Endothelial cell (in vitro differentiated cells): Measurements from ENCODE around the gene BLID. TPM values are rescaled to one million over a fixed set of nuclear protein-coding genes. Genes with fewer than 3 reads are reported as not detected.

Experiments
- DNase-seq: peaks from one replicate; pipeline ENCODE4 v3.0.0; 2021; ENCODE audit warnings: low spot score
- H3K27ac Mint-ChIP-seq: one replicate; pipeline ENCODE4 v1.8.0; 2021; ENCODE audit warnings: mixed read lengths, inconsistent platforms; ENCODE audit not compliant: unreplicated experiment
- H3K27me3 Mint-ChIP-seq: one replicate; pipeline ENCODE4 v1.8.0; 2021; ENCODE audit warnings: mild to moderate bottlenecking, moderate library complexity, mixed read lengths, inconsistent platforms; ENCODE audit not compliant: unreplicated experiment
- H3K36me3 Mint-ChIP-seq: one replicate; pipeline ENCODE4 v1.8.0; 2021; ENCODE audit warnings: mild to moderate bottlenecking, low read depth, mixed read lengths, inconsistent platforms; ENCODE audit not compliant: unreplicated experiment
- H3K4me1 Mint-ChIP-seq: one replicate; pipeline ENCODE4 v1.8.0; 2021; ENCODE audit warnings: mild to moderate bottlenecking, mixed read lengths, inconsistent platforms; ENCODE audit not compliant: unreplicated experiment
- H3K4me3 Mint-ChIP-seq: one replicate; pipeline ENCODE4 v1.8.0; 2021; ENCODE audit warnings: mild to moderate bottlenecking, mixed read lengths, inconsistent platforms; ENCODE audit not compliant: unreplicated experiment
- H3K9me3 Mint-ChIP-seq: one replicate; pipeline ENCODE4 v1.8.0; 2021; ENCODE audit warnings: mixed read lengths, inconsistent platforms; ENCODE audit not compliant: unreplicated experiment
- total RNA-seq: library from RNA; stranded (reverse); fragmentation: NEBNext Ultra II Directional; extraction: Animal tissue kit (Norgen Biotek cat#: 25700); gene quantifications from one replicate; pipeline ENCODE4 v1.2.1, GENCODE V29; 2021; ENCODE audit not compliant: unreplicated experiment
- TF ChIP-seq, protein P1 (sequence below): fragments of 200-600 bp; sonication (generic); IDR thresholded peaks from one replicate; pipeline ENCODE4 v1.5.0; 2021; ENCODE audit warnings: antibody characterized with exemption; ENCODE audit not compliant: unreplicated experiment

BLID gene
- total RNA-seq, 1 donor from 2014 or later: not detected

DNA sequence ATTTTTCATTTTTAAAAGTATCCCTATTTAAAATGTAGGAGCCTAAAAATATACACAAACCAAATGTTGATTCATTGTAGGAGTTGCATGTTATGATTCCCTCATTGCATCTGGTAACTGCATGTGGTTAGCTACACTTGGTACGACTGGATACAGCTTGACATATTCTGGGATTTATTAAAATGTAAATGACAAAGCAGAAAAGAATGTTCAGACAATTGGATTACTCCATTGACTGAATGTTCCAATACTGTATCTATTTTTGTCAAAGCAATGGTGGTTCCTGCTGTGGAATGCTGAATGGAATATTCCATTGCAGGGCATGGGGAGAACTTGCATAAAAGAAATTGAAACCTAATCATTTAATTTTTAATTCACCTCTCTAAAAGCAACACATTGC is 30.8 kb downstream of the BLID start:
- no peak overlapping the region for H3K4me3 Mint-ChIP-seq
- no peak for DNase-seq
- no peaks in the 10 kb centered on the region for H3K9me3 Mint-ChIP-seq
- TF ChIP-seq, protein P1, sequence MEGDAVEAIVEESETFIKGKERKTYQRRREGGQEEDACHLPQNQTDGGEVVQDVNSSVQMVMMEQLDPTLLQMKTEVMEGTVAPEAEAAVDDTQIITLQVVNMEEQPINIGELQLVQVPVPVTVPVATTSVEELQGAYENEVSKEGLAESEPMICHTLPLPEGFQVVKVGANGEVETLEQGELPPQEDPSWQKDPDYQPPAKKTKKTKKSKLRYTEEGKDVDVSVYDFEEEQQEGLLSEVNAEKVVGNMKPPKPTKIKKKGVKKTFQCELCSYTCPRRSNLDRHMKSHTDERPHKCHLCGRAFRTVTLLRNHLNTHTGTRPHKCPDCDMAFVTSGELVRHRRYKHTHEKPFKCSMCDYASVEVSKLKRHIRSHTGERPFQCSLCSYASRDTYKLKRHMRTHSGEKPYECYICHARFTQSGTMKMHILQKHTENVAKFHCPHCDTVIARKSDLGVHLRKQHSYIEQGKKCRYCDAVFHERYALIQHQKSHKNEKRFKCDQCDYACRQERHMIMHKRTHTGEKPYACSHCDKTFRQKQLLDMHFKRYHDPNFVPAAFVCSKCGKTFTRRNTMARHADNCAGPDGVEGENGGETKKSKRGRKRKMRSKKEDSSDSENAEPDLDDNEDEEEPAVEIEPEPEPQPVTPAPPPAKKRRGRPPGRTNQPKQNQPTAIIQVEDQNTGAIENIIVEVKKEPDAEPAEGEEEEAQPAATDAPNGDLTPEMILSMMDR: no peak
- no peaks in the 10 kb centered on the region for H3K4me1 Mint-ChIP-seq
- H3K27me3 Mint-ChIP-seq: peaks cover 1% of the 10 kb centered on the region
- H3K27ac Mint-ChIP-seq: no peak overlapping the region
- H3K36me3 Mint-ChIP-seq: peaks cover 6% of the 10 kb centered on the region

DNA sequence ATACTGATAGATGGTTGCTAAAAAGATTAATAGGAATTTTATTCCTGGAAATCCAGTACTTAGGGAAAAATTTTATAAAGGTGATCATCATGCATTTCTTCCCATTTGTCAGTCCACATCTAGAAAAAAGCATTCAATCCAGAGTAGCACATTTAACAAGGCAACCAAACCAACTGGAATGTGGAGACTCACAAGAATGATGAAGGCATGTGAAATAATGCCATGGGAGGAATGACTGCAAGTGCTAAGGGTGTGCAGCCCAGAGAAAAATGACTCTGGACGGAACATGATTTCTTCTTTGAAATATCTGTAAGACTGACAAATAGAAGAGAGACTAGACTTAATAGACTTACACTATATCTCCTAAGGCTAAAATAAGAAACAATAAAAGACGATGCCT is 33.8 kb downstream of the BLID start:
- H3K27ac Mint-ChIP-seq: no peak overlapping the region

DNA sequence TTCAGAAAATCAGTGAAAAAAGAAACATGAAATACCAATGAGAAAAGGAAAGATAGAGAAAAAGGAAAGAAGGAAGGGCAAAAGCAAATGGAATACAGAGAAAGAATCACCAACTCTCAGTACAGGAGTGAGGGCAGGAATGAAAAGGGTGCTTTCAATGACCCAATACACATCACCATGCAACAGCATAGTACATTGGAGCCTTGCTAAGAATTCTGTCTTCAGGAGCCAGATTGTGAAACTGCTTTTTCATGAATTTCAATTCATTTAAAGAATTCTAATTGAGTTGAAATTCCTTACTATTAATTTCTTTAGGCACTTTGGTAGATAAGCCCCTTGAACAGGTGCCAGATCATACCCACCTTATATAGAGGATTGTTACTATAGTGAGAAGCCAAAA is 34.9 kb downstream of the BLID start:
- no peak for DNase-seq
- no peaks in the 10 kb centered on the region for H3K36me3 Mint-ChIP-seq
- no peak overlapping the region for H3K27ac Mint-ChIP-seq
- H3K9me3 Mint-ChIP-seq: no peaks in the 10 kb centered on the region
- H3K27me3 Mint-ChIP-seq: peaks cover 1% of the 10 kb centered on the region
- TF ChIP-seq, protein P1: no peak
- no peaks in the 10 kb centered on the region for H3K4me1 Mint-ChIP-seq
- H3K4me3 Mint-ChIP-seq: no peak overlapping the region

More for the DNA sequence above, 33.8 kb downstream of the BLID start:
- H3K27me3 Mint-ChIP-seq: peaks cover 1% of the 10 kb centered on the region
- no peak overlapping the region for H3K4me3 Mint-ChIP-seq
- no peak for DNase-seq
- H3K36me3 Mint-ChIP-seq: no peaks in the 10 kb centered on the region
- no peaks in the 10 kb centered on the region for H3K4me1 Mint-ChIP-seq
- TF ChIP-seq, protein P1: no peak
- no peaks in the 10 kb centered on the region for H3K9me3 Mint-ChIP-seq

DNA sequence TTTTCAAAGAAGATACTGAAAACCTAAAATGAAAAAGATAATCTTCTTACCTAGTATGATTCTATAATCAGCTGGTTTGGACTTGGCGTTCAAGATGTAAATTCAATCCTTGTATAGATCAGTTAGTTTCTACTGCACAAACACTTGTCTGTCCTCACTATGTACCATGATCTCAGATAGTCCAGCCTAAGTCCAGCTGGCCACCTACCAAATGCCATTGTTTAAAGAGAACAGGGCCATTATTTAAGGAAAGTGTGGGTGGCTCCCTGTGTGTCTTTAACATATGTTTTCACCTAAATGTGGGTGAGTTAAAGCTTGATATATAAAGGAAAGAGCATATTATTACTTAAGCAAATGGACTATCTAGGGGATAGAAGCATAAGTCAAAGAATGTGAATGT is 38.6 kb downstream of the BLID start:
- no peaks in the 10 kb centered on the region for H3K27me3 Mint-ChIP-seq
- H3K27ac Mint-ChIP-seq: no peak overlapping the region
- H3K9me3 Mint-ChIP-seq: no peaks in the 10 kb centered on the region
- H3K36me3 Mint-ChIP-seq: no peaks in the 10 kb centered on the region
- no peak for DNase-seq
- H3K4me3 Mint-ChIP-seq: no peak overlapping the region
- H3K4me1 Mint-ChIP-seq: no peaks in the 10 kb centered on the region
- TF ChIP-seq, protein P1: no peak

DNA sequence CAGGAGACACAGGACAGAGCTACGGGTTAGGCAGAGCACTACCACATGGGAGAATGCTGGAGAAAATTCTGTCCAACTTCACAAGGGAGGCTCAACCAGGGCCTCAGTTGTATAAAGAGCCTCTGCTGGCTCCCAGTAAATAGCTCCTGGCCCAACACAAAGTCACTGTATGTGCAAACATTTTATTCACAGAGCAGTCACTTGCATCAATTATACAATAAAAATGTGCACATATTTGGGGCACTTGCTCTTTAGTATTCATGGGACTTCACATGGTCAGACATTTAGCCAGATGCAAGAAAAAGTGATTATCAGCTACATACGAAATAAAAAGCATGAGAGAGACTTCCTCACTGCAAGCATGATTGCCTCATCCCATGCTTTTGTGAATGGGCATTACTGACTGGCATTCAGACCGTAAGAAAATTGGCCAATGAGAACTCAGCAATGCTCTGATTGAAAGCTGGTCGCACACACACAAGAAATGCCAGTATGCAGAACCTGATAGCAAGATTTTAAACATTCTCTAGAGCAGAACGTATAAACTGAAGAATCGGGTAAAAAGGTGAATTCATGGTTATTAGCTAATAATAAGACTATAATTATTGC is 39.4 kb downstream of the BLID start:
- no peaks in the 10 kb centered on the region for H3K4me1 Mint-ChIP-seq
- DNase-seq: no peak
- no peak overlapping the region for H3K4me3 Mint-ChIP-seq

More for the DNA sequence above, 39.4 kb downstream of the BLID start:
- TF ChIP-seq, protein P1: no peak
- Mint-ChIP-seq H3K9me3 (no peaks in the 10 kb centered on the region), H3K27me3 (no peaks in the 10 kb centered on the region), H3K36me3 (no peaks in the 10 kb centered on the region), H3K27ac (no peak overlapping the region)
